WTC11 (cell line): ENCODE measurements around the gene PDIK1L. TPM values are rescaled to one million over a fixed set of nuclear protein-coding genes. Genes with fewer than 3 reads are reported as not detected.

Experiments used
- EMX1 ChIP-seq: fragments of 250-450 bp; sonication (Bioruptor Pico); IDR thresholded peaks from 2 replicates; pipeline ENCODE4 v1.8.0; 2021; ENCODE audit warnings: mild to moderate bottlenecking
- ETV6 ChIP-seq: sonication (generic); formaldehyde crosslinking; IDR thresholded peaks from 2 replicates; pipeline ENCODE4 v1.8.1; 2022; ENCODE audit warnings: mild to moderate bottlenecking, missing genetic modification reagents
- FOXK1 ChIP-seq: sonication (generic); formaldehyde crosslinking; IDR thresholded peaks from 2 replicates; pipeline ENCODE4 v1.8.0; 2022; ENCODE audit warnings: mild to moderate bottlenecking, moderate library complexity, missing genetic modification reagents
- GABPB1 ChIP-seq: sonication (generic); formaldehyde crosslinking; IDR thresholded peaks from 2 replicates; pipeline ENCODE4 v1.8.1; 2023; ENCODE audit warnings: mild to moderate bottlenecking, missing genetic modification reagents
- MXD4 ChIP-seq: fragments of 250-450 bp; sonication (Bioruptor Pico); IDR thresholded peaks from 2 replicates; pipeline ENCODE4 v1.8.0; 2021; ENCODE audit warnings: mild to moderate bottlenecking, moderate library complexity, borderline replicate concordance
- RELA ChIP-seq: sonication (generic); formaldehyde crosslinking; IDR thresholded peaks from 2 replicates; pipeline ENCODE4 v1.8.1; 2022; ENCODE audit warnings: missing genetic modification reagents, mild to moderate bottlenecking, borderline replicate concordance
- TP53 ChIP-seq: sonication (generic); formaldehyde crosslinking; IDR thresholded peaks from 2 replicates; pipeline ENCODE4 v1.8.1; 2023; ENCODE audit warnings: mild to moderate bottlenecking, missing genetic modification reagents
- ZNF671 ChIP-seq: fragments of 250-450 bp; sonication (Bioruptor Pico); IDR thresholded peaks from 2 replicates; pipeline ENCODE4 v1.8.0; 2021; ENCODE audit warnings: mild to moderate bottlenecking
- total RNA-seq: library from RNA; stranded (reverse); gene quantifications from 3 replicates; pipeline ENCODE4 v1.2.3, GENCODE V29; 2021
- TF ChIP-seq, protein P1 (sequence below): sonication (generic); formaldehyde crosslinking; IDR thresholded peaks from 2 replicates; pipeline ENCODE4 v1.8.0; 2022; ENCODE audit warnings: mild to moderate bottlenecking, missing genetic modification reagents
- TF ChIP-seq, protein P2 (sequence below): sonication (generic); formaldehyde crosslinking; IDR thresholded peaks from 2 replicates; pipeline ENCODE4 v1.8.1; 2023; ENCODE audit warnings: mild to moderate bottlenecking, missing genetic modification reagents, moderate library complexity
- TF ChIP-seq, protein P3 (sequence below): sonication (generic); formaldehyde crosslinking; IDR thresholded peaks from 2 replicates; pipeline ENCODE4 v1.8.1; 2023; ENCODE audit warnings: mild to moderate bottlenecking, moderate library complexity, missing genetic modification reagents
- TF ChIP-seq, protein P4 (sequence below): fragments of 250-450 bp; sonication (Bioruptor Pico); IDR thresholded peaks from 2 replicates; pipeline ENCODE4 v2.1.2; 2022; ENCODE audit warnings: mild to moderate bottlenecking, moderate library complexity
- TF ChIP-seq, protein P5 (sequence below): fragments of 250-450 bp; sonication (Bioruptor Pico); IDR thresholded peaks from 2 replicates; pipeline ENCODE4 v1.9.0; 2021; ENCODE audit warnings: mild to moderate bottlenecking
- TF ChIP-seq, protein P6 (sequence below): fragments of 250-450 bp; sonication (Bioruptor Pico); conservative IDR thresholded peaks from 2 replicates; pipeline ENCODE4 v1.9.0; 2021; ENCODE audit warnings: mild to moderate bottlenecking
- TF ChIP-seq, protein P7 (sequence below): sonication (generic); formaldehyde crosslinking; IDR thresholded peaks from 2 replicates; pipeline ENCODE4 v1.8.1; 2023; ENCODE audit warnings: mild to moderate bottlenecking, missing genetic modification reagents
- TF ChIP-seq, protein P8 (sequence below): sonication (generic); formaldehyde crosslinking; IDR thresholded peaks from 2 replicates; pipeline ENCODE4 v1.8.1; 2022; ENCODE audit warnings: mild to moderate bottlenecking, moderate library complexity, missing genetic modification reagents
- TF ChIP-seq, protein P9 (sequence below): sonication (generic); formaldehyde crosslinking; IDR thresholded peaks from 2 replicates; pipeline ENCODE4 v1.8.1; 2023; ENCODE audit warnings: mild to moderate bottlenecking, missing genetic modification reagents, moderate library complexity
- TF ChIP-seq, protein P10 (sequence below): sonication (generic); formaldehyde crosslinking; IDR thresholded peaks from 2 replicates; pipeline ENCODE4 v1.8.1; 2023; ENCODE audit warnings: mild to moderate bottlenecking, missing genetic modification reagents
- TF ChIP-seq, protein P11 (sequence below): sonication (generic); formaldehyde crosslinking; IDR thresholded peaks from 2 replicates; pipeline ENCODE4 v1.8.0; 2022; ENCODE audit warnings: mild to moderate bottlenecking, missing genetic modification reagents

Gene PDIK1L
- total RNA-seq, 1 experiment from 2014 or later = 5.5 TPM

DNA sequence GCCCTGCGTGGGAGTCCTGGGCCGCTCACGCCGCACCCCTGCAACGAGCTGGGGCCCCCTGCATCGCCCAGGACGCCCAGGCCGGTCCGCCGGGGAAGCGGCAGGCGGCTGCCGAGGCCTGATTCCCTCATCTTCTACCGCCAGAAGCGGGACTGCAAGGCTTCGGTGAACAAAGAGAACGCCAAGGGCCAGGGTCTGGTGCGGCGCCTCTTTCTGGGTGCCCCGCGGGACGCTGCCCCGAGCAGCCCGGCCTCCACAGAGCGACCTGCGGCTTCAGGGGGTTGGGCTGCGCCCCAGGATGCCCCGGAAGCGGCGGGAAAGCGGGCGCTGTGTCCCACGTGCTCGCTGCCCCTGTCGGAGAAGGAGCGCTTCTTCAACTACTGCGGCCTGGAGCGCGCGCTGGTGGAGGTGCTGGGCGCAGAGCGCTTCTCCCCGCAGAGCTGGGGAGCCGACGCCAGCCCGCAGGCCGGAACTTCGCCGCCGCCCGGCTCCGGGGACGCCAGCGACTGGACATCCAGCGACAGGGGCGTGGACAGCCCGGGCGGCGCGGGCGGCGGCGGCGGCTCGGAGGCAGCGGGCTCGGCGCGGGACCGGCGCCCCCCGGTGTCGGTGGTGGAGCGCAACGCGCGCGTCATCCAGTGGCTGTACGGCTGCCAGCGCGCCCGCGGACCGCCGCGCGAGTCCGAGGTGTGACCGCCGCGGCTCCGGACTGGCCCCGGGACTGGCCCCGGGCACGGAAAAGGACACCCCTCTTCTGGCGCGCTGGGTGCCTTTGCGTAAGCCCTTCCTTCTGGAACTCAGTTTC is 50.0 kb downstream of the PDIK1L start (continued):
- TF ChIP-seq, protein P1, sequence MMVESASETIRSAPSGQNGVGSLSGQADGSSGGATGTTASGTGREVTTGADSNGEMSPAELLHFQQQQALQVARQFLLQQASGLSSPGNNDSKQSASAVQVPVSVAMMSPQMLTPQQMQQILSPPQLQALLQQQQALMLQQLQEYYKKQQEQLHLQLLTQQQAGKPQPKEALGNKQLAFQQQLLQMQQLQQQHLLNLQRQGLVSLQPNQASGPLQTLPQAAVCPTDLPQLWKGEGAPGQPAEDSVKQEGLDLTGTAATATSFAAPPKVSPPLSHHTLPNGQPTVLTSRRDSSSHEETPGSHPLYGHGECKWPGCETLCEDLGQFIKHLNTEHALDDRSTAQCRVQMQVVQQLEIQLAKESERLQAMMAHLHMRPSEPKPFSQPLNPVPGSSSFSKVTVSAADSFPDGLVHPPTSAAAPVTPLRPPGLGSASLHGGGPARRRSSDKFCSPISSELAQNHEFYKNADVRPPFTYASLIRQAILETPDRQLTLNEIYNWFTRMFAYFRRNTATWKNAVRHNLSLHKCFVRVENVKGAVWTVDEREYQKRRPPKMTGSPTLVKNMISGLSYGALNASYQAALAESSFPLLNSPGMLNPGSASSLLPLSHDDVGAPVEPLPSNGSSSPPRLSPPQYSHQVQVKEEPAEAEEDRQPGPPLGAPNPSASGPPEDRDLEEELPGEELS (CRISPR knock-in tag) = peak; percentile 96
- TF ChIP-seq ETV6 (peak; percentile 94), RELA (CRISPR knock-in tag) (0 out of 2 replicates have a peak, but pooled peaks have one; percentile 31), MXD4 (CRISPR knock-in tag) (no peak), TP53 (CRISPR knock-in tag) (no peak), GABPB1 (CRISPR knock-in tag) (no peak), EMX1 (no peak), ZNF671 (CRISPR knock-in tag) (no peak), FOXK1 (peak; percentile 80; the same call in 1 of the 2 replicates)
- TF ChIP-seq, protein P2, sequence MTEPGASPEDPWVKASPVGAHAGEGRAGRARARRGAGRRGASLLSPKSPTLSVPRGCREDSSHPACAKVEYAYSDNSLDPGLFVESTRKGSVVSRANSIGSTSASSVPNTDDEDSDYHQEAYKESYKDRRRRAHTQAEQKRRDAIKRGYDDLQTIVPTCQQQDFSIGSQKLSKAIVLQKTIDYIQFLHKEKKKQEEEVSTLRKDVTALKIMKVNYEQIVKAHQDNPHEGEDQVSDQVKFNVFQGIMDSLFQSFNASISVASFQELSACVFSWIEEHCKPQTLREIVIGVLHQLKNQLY (CRISPR knock-in tag) = 0 out of 2 replicates have a peak, but pooled peaks have one; percentile 62
- TF ChIP-seq, protein P3, sequence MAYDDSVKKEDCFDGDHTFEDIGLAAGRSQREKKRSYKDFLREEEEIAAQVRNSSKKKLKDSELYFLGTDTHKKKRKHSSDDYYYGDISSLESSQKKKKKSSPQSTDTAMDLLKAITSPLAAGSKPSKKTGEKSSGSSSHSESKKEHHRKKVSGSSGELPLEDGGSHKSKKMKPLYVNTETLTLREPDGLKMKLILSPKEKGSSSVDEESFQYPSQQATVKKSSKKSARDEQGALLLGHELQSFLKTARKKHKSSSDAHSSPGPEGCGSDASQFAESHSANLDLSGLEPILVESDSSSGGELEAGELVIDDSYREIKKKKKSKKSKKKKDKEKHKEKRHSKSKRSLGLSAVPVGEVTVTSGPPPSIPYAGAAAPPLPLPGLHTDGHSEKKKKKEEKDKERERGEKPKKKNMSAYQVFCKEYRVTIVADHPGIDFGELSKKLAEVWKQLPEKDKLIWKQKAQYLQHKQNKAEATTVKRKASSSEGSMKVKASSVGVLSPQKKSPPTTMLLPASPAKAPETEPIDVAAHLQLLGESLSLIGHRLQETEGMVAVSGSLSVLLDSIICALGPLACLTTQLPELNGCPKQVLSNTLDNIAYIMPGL (CRISPR knock-in tag) = peak; percentile 90
- TF ChIP-seq, protein P4, sequence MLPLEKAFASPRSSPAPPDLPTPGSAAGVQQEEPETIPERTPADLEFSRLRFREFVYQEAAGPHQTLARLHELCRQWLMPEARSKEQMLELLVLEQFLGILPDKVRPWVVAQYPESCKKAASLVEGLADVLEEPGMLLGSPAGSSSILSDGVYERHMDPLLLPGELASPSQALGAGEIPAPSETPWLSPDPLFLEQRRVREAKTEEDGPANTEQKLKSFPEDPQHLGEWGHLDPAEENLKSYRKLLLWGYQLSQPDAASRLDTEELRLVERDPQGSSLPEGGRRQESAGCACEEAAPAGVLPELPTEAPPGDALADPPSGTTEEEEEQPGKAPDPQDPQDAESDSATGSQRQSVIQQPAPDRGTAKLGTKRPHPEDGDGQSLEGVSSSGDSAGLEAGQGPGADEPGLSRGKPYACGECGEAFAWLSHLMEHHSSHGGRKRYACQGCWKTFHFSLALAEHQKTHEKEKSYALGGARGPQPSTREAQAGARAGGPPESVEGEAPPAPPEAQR = no peak
- TF ChIP-seq, protein P5, sequence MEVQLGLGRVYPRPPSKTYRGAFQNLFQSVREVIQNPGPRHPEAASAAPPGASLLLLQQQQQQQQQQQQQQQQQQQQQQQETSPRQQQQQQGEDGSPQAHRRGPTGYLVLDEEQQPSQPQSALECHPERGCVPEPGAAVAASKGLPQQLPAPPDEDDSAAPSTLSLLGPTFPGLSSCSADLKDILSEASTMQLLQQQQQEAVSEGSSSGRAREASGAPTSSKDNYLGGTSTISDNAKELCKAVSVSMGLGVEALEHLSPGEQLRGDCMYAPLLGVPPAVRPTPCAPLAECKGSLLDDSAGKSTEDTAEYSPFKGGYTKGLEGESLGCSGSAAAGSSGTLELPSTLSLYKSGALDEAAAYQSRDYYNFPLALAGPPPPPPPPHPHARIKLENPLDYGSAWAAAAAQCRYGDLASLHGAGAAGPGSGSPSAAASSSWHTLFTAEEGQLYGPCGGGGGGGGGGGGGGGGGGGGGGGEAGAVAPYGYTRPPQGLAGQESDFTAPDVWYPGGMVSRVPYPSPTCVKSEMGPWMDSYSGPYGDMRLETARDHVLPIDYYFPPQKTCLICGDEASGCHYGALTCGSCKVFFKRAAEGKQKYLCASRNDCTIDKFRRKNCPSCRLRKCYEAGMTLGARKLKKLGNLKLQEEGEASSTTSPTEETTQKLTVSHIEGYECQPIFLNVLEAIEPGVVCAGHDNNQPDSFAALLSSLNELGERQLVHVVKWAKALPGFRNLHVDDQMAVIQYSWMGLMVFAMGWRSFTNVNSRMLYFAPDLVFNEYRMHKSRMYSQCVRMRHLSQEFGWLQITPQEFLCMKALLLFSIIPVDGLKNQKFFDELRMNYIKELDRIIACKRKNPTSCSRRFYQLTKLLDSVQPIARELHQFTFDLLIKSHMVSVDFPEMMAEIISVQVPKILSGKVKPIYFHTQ (CRISPR knock-in tag) = no peak
- TF ChIP-seq, protein P6, sequence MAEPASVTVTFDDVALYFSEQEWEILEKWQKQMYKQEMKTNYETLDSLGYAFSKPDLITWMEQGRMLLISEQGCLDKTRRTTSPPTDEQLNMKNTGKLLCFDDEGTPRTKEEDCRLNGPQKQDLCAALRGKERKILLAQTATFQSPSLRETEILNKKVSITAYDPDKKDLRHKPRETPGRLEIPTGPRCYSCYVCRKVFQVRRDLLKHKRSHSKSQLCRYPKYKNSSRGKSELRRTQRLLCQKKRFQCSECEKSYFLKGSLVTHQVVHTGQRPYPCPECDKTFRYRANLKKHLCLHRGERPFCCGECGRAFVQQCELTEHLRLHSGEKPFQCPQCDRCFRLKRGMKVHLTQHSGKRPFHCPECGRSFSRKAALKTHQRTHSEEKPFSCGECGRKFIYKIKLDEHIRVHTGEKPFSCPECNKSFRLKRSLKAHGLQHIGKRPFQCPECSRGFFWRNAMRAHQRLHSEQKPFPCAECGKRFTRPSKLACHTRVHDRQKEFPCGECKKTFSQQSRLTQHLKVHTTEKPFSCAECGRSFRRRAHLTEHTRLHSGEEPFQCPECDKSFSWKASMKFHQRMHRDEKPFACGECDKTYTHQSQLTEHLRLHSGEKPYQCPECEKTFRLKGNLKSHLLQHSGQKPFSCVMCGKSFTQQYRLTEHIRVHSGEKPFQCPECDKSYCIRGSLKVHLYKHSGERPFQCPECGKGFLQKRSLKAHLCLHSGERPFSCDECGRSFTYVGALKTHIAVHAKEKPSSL = no peak
- TF ChIP-seq, protein P7, sequence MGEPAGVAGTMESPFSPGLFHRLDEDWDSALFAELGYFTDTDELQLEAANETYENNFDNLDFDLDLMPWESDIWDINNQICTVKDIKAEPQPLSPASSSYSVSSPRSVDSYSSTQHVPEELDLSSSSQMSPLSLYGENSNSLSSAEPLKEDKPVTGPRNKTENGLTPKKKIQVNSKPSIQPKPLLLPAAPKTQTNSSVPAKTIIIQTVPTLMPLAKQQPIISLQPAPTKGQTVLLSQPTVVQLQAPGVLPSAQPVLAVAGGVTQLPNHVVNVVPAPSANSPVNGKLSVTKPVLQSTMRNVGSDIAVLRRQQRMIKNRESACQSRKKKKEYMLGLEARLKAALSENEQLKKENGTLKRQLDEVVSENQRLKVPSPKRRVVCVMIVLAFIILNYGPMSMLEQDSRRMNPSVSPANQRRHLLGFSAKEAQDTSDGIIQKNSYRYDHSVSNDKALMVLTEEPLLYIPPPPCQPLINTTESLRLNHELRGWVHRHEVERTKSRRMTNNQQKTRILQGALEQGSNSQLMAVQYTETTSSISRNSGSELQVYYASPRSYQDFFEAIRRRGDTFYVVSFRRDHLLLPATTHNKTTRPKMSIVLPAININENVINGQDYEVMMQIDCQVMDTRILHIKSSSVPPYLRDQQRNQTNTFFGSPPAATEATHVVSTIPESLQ (CRISPR knock-in tag) = no peak
- TF ChIP-seq, protein P8, sequence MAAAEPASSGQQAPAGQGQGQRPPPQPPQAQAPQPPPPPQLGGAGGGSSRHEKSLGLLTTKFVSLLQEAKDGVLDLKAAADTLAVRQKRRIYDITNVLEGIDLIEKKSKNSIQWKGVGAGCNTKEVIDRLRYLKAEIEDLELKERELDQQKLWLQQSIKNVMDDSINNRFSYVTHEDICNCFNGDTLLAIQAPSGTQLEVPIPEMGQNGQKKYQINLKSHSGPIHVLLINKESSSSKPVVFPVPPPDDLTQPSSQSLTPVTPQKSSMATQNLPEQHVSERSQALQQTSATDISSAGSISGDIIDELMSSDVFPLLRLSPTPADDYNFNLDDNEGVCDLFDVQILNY (CRISPR knock-in tag) = peak; percentile 95
- TF ChIP-seq, protein P9, sequence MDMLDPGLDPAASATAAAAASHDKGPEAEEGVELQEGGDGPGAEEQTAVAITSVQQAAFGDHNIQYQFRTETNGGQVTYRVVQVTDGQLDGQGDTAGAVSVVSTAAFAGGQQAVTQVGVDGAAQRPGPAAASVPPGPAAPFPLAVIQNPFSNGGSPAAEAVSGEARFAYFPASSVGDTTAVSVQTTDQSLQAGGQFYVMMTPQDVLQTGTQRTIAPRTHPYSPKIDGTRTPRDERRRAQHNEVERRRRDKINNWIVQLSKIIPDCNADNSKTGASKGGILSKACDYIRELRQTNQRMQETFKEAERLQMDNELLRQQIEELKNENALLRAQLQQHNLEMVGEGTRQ (CRISPR knock-in tag) = peak; percentile 41; the same call in 1 of the 2 replicates
- TF ChIP-seq, protein P10, sequence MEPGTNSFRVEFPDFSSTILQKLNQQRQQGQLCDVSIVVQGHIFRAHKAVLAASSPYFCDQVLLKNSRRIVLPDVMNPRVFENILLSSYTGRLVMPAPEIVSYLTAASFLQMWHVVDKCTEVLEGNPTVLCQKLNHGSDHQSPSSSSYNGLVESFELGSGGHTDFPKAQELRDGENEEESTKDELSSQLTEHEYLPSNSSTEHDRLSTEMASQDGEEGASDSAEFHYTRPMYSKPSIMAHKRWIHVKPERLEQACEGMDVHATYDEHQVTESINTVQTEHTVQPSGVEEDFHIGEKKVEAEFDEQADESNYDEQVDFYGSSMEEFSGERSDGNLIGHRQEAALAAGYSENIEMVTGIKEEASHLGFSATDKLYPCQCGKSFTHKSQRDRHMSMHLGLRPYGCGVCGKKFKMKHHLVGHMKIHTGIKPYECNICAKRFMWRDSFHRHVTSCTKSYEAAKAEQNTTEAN = 0 out of 2 replicates have a peak, but pooled peaks have one; percentile 67
- TF ChIP-seq, protein P11, sequence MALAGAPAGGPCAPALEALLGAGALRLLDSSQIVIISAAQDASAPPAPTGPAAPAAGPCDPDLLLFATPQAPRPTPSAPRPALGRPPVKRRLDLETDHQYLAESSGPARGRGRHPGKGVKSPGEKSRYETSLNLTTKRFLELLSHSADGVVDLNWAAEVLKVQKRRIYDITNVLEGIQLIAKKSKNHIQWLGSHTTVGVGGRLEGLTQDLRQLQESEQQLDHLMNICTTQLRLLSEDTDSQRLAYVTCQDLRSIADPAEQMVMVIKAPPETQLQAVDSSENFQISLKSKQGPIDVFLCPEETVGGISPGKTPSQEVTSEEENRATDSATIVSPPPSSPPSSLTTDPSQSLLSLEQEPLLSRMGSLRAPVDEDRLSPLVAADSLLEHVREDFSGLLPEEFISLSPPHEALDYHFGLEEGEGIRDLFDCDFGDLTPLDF (CRISPR knock-in tag) = 0 out of 2 replicates have a peak, but pooled peaks have one; percentile 71
